ENCODE data around the gene F2. TPM values are rescaled to one million over a fixed set of nuclear protein-coding genes. Genes with fewer than 3 reads are reported as not detected.

The F2 gene
- total and polyA plus RNA-seq, 4 donors: 631 to 1,505 (median 1,232) TPM

GRCh38 chr11:46719543-46720218, 668 bp downstream of the F2 start:
- H3K27me3 ChIP-seq (ENCODE audit: control insufficient read depth in 4 of 4, insufficient read depth in 4 of 4, low read length in 3 of 4): no peaks in the 10 kb centered on the region
- WGBS: 48% methylated on average over 25 of the region's 25 CpGs
- H3K4me1 ChIP-seq (ENCODE audit: control insufficient read depth in 4 of 4, insufficient read depth in 4 of 4, low read length in 3 of 4): peaks cover 8 to 48% (median 30%) of the 10 kb centered on the region in 4 donors
- H3K27ac ChIP-seq (ENCODE audit: low read depth in 1 of 2, low read length in 2 of 2): peak overlapping the region; percentile 84 to 99
- no peaks in the 10 kb centered on the region for H3K9me3 ChIP-seq (ENCODE audit: control insufficient read depth in 4 of 4, low read length in 3 of 4)
- no peak for TF ChIP-seq JUND (IDR thresholded peaks at IDR 0.05)
- DNase-seq (ENCODE audit: low spot score): no peak
- peak overlapping the region; percentile 92 for H3K9ac ChIP-seq (ENCODE audit: low read depth in 1 of 2, low read length in 2 of 2)
- H3K36me3 ChIP-seq (ENCODE audit: control insufficient read depth in 4 of 4, insufficient read depth in 3 of 4, low read depth in 1 of 4, low read length in 3 of 4): peaks cover 0 to 17% (median 5%) of the 10 kb centered on the region in 4 donors
- peak overlapping the region; percentile 69 to 91 (median 77) for H3K4me3 ChIP-seq (ENCODE audit: low read depth in 1 of 3, low read length in 3 of 3)

GRCh38 chr11:46721286-46721685, 2.3 kb downstream of the F2 start:
- peak overlapping the region; percentile 84 to 99 for H3K27ac ChIP-seq (ENCODE audit: low read depth in 1 of 2, low read length in 2 of 2)
- no peak for TF ChIP-seq EGR1 (IDR thresholded peaks at IDR 0.05; ENCODE audit: low read depth in 2 of 2)
- no peaks in the 10 kb centered on the region for H3K9me3 ChIP-seq (ENCODE audit: control insufficient read depth in 4 of 4, low read length in 3 of 4)
- H3K36me3 ChIP-seq (ENCODE audit: control insufficient read depth in 4 of 4, insufficient read depth in 3 of 4, low read depth in 1 of 4, low read length in 3 of 4): peaks cover 5 to 27% (median 12%) of the 10 kb centered on the region in 4 donors
- no peaks in the 10 kb centered on the region for H3K27me3 ChIP-seq (ENCODE audit: control insufficient read depth in 4 of 4, insufficient read depth in 4 of 4, low read length in 3 of 4)
- peaks cover 9 to 56% (median 33%) of the 10 kb centered on the region in 4 donors for H3K4me1 ChIP-seq (ENCODE audit: control insufficient read depth in 4 of 4, insufficient read depth in 4 of 4, low read length in 3 of 4)
- H3K4me3 ChIP-seq (ENCODE audit: low read depth in 1 of 3, low read length in 3 of 3): peak overlapping the region; percentile 0 to 91 (median 27)
- H3K9ac ChIP-seq (ENCODE audit: low read depth in 1 of 2, low read length in 2 of 2): peak overlapping the region in 1 of 2 donors; percentile 12
- DNase-seq (ENCODE audit: low spot score): no peak
- WGBS: 47% methylated on average over 6 of the region's 6 CpGs

- TF ChIP-seq JUND (IDR thresholded peaks at IDR 0.05) (no peak), SP1 (IDR thresholded peaks at IDR 0.05) (no peak), RXRA (IDR thresholded peaks at IDR 0.05) (no peak), RAD21 (IDR thresholded peaks at IDR 0.05) (no peak), CTCF (IDR thresholded peaks at IDR 0.05; ENCODE audit: low read depth, low read length, missing input control) (no peak), FOXA2 (IDR thresholded peaks at IDR 0.05) (no peak), ATF3 (IDR thresholded peaks at IDR 0.05) (no peak), GABPA (IDR thresholded peaks at IDR 0.05 in 1 of 2, conservative IDR thresholded peaks at IDR 0.05 in 1 of 2) (no peak), TAF1 (conservative IDR thresholded peaks at IDR 0.05) (no peak), ZBTB33 (IDR thresholded peaks at IDR 0.05) (no peak), HNF4G (IDR thresholded peaks at IDR 0.05) (no peak), FOXA1 (IDR thresholded peaks at IDR 0.05) (no peak), EGR1 (IDR thresholded peaks at IDR 0.05; ENCODE audit: low read depth in 2 of 2) (no peak)
- WGBS: 92% methylated on average over 11 of the region's 11 CpGs
- Histone ChIP-seq H3K36me3 (ENCODE audit: control insufficient read depth in 4 of 4, insufficient read depth in 3 of 4, low read depth in 1 of 4, low read length in 3 of 4) (peaks cover 9 to 30% (median 24%) of the 10 kb centered on the region in 4 donors), H3K27ac (ENCODE audit: low read depth in 1 of 2, low read length in 2 of 2) (peak overlapping the region; percentile 58 to 61), H3K9me3 (ENCODE audit: control insufficient read depth in 4 of 4, low read length in 3 of 4) (no peaks in the 10 kb centered on the region), H3K4me1 (ENCODE audit: control insufficient read depth in 4 of 4, insufficient read depth in 4 of 4, low read length in 3 of 4) (peaks cover 12 to 57% (median 36%) of the 10 kb centered on the region in 4 donors), H3K27me3 (ENCODE audit: control insufficient read depth in 4 of 4, insufficient read depth in 4 of 4, low read length in 3 of 4) (no peaks in the 10 kb centered on the region), H3K9ac (ENCODE audit: low read depth in 1 of 2, low read length in 2 of 2) (no peak overlapping the region), H3K4me3 (ENCODE audit: low read depth in 1 of 3, low read length in 3 of 3) (no peak overlapping the region)
- no peak for DNase-seq (ENCODE audit: low spot score)
These were observed 3.7 kb downstream of the F2 start for GRCh38 chr11:46722566-46723358.

Data from liver (tissue), 9 donors.